SU-DHL-6 (cell line): Measurements from ENCODE around the gene IL17B.

Experiments
- H2AFZ ChIP-seq: fragments of 200-600 bp; sonication (generic); 2 replicates; pipeline ENCODE4 v1.6.1; 2014; ENCODE audit warnings: low read depth, mild to moderate bottlenecking, moderate library complexity, mixed read lengths, antibody characterized with exemption, low read length; ENCODE audit not compliant: severe bottlenecking
- H3F3A ChIP-seq: fragments of 200-600 bp; shearing (Covaris generic); 2 replicates; pipeline ENCODE4 v1.6.0; 2016; ENCODE audit warnings: antibody characterized with exemption, mild to moderate bottlenecking; ENCODE audit not compliant: insufficient read depth
- H3K27ac ChIP-seq: fragments of 200-600 bp; sonication (generic); 2 replicates; pipeline ENCODE4 v1.5.1; 2016; ENCODE audit warnings: low read depth, mild to moderate bottlenecking, low read length, moderate library complexity, mixed read lengths
- H3K27me3 ChIP-seq: fragments of 200-600 bp; sonication (generic), shearing (Covaris generic); 2 replicates; pipeline ENCODE4 v1.6.0; 2014; ENCODE audit warnings: mild to moderate bottlenecking, low read length
- H3K36me3 ChIP-seq: fragments of 200-600 bp; sonication (generic); 2 replicates; pipeline ENCODE4 v1.6.1; 2014; ENCODE audit warnings: mild to moderate bottlenecking, low read length, mixed read lengths
- H3K4me2 ChIP-seq: fragments of 300-600, 200-600 bp; shearing (Covaris generic), sonication (generic); 2 replicates; pipeline ENCODE4 v1.6.0; 2014; ENCODE audit warnings: low read length, low read depth, mild to moderate bottlenecking; ENCODE audit not compliant: poor library complexity, severe bottlenecking
- H3K4me3 ChIP-seq: fragments of 200-600 bp; sonication (generic); 2 replicates; pipeline ENCODE4 v1.5.1; 2014; ENCODE audit warnings: antibody characterized with exemption, low read length, mild to moderate bottlenecking, mixed read lengths; ENCODE audit not compliant: insufficient read depth, poor library complexity, severe bottlenecking
- H3K79me2 ChIP-seq: fragments of 200-600 bp; sonication (generic); 2 replicates; pipeline ENCODE4 v1.6.1; 2014; ENCODE audit warnings: mild to moderate bottlenecking, low read length, moderate library complexity; ENCODE audit not compliant: insufficient read depth
- H3K9ac ChIP-seq: fragments of 200-600 bp; sonication (generic); 2 replicates; pipeline ENCODE4 v1.7.0; 2014; ENCODE audit warnings: mild to moderate bottlenecking, low read length
- H3K9me2 ChIP-seq: fragments of 200-600 bp; sonication (generic); replicated peaks from 2 replicates; pipeline ENCODE4 v1.6.1; 2014; ENCODE audit warnings: low read length; ENCODE audit not compliant: insufficient read depth
- H3K9me3 ChIP-seq: fragments of 200-600 bp; sonication (generic); 2 replicates; pipeline ENCODE4 v1.6.1; 2014; ENCODE audit warnings: low read length, mixed read lengths; ENCODE audit not compliant: insufficient read depth
- H4K20me1 ChIP-seq: fragments of 200-600 bp; sonication (generic); 2 replicates; pipeline ENCODE4 v1.6.1; 2014; ENCODE audit warnings: low read depth, mild to moderate bottlenecking, antibody characterized with exemption, low read length, moderate library complexity, mixed read lengths
- CTCF ChIP-seq: fragments of 200-600 bp; sonication (generic); IDR thresholded peaks from one replicate; pipeline ENCODE4 v1.5.1; 2017; ENCODE audit warnings: antibody characterized with exemption, mild to moderate bottlenecking, low read length, moderate library complexity; ENCODE audit not compliant: insufficient read depth, poor library complexity, severe bottlenecking
- EZH2phosphoT487 ChIP-seq: fragments of 200-600 bp; sonication (generic), shearing (Covaris generic); conservative IDR thresholded peaks from 2 replicates; pipeline ENCODE4 v1.6.1; 2018; ENCODE audit warnings: mild to moderate bottlenecking, antibody characterized with exemption, low read length, moderate library complexity, mixed read lengths

The IL17B gene

DNA sequence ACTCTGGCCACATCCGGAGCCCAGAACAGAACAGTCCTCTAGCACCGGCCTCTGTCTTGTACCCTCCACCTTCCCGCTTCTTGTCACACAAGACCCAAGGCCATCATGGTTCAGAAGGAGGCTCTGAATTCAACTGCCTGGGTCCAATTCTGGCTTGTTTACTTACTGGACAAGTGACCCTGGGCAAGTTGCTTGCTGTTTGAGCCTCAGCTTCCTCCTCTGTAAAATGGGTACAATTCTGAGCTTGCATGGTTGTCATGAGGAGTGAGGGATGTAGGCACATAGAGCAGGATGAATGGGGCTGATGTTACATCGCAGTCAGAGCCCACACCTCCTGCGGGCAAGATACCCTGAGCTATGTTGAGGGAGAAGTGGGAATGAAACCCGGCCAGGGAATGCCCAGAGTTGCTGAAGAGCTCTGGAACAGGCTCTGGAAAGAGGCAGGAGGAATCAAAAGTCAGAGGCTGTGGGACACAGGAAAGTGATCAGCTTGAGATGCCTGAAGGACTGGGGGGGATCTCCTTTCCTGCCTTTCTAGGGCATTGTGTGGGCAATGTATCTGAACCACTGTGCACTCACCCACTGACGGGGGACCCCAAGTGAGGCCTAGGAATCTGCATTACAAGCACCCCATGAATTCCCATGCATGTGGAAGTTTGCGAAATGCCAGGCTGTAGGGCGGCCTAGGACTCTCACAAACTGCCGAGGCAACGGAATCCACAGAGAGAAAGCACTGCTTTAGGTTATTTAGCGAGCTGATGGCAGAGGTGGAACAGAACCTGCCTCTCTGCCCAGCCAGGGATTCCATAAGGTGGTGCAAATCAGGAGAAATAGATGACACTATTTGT lies 29.4 kb upstream of the IL17B start:
- H3K9me3 ChIP-seq, result no peaks in the 10 kb centered on the region
- H3K27ac ChIP-seq, result no peak overlapping the region
- no peaks in the 10 kb centered on the region for H4K20me1 ChIP-seq
- no peak for TF ChIP-seq CTCF
- TF ChIP-seq EZH2phosphoT487, result no peak
- no peak overlapping the region for H3K4me3 ChIP-seq
- no peak overlapping the region for H3K9ac ChIP-seq
- H3F3A ChIP-seq, result no peaks in the 10 kb centered on the region
- no peak overlapping the region for H2AFZ ChIP-seq
- no peak overlapping the region for H3K4me2 ChIP-seq
- H3K36me3 ChIP-seq, result no peaks in the 10 kb centered on the region
- H3K9me2 ChIP-seq, result no peaks in the 10 kb centered on the region
- no peaks in the 10 kb centered on the region for H3K27me3 ChIP-seq
- no peaks in the 10 kb centered on the region for H3K79me2 ChIP-seq

DNA sequence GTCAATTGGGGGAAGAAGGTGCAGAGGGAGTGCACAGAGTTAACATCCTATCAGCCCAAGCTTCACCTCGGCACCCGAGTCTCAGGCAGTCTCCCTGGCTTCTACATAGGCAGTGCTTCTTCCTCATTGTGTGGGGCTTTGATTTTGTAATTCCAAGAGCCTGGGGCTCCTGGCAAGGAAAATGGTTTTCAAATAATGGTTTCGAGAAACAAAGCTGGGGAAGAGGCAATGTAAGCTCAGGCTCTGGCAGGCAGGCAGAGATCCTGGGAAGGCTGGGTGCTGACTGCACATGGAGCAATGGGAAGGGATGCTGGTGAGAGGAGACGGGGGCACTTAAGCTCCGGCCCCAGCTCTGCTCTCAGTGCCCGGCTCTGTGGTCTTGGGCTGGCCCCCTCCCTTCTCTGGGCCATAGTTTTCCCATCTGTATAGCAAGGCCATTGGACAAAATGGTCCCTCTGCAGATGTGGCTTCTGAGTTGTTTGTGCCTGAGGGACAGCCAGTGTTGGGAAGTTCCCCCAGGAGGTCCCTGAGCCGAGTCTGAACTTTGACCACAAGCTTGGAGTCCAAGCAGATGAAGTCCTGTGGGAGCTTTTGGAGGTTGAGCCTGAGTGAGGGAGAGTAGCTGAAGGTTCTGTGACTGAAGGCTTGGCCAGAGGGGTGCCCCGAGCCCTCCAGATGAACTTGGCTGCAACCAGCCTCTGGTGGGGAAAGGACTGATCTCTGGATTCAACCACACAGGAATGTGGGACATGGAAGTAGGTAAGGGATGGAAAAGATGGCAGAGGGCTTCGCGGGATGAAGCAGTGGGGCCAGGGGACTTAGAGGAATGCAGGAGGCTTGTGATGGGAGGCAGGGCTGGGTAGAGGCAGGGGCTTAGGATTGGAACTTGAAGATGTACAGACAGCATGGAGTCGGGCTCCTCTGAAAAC lies 28.5 kb upstream of the IL17B start:
- Histone ChIP-seq H3K4me2 (no peak overlapping the region), H2AFZ (no peak overlapping the region), H4K20me1 (no peaks in the 10 kb centered on the region), H3K27me3 (no peaks in the 10 kb centered on the region), H3K27ac (no peak overlapping the region), H3F3A (no peaks in the 10 kb centered on the region), H3K9ac (no peak overlapping the region), H3K4me3 (no peak overlapping the region), H3K36me3 (no peaks in the 10 kb centered on the region), H3K9me3 (no peaks in the 10 kb centered on the region), H3K79me2 (no peaks in the 10 kb centered on the region), H3K9me2 (no peaks in the 10 kb centered on the region)
- TF ChIP-seq CTCF (no peak), EZH2phosphoT487 (no peak)

- Histone ChIP-seq H3K27ac (no peak overlapping the region), H3K27me3 (no peaks in the 10 kb centered on the region), H3F3A (no peaks in the 10 kb centered on the region), H4K20me1 (no peaks in the 10 kb centered on the region), H3K9me2 (no peaks in the 10 kb centered on the region), H2AFZ (no peak overlapping the region), H3K4me3 (no peak overlapping the region), H3K4me2 (no peak overlapping the region), H3K36me3 (no peaks in the 10 kb centered on the region), H3K9me3 (no peaks in the 10 kb centered on the region), H3K9ac (no peak overlapping the region), H3K79me2 (no peaks in the 10 kb centered on the region)
- TF ChIP-seq CTCF (no peak), EZH2phosphoT487 (no peak)
These were observed 27.9 kb upstream of the IL17B start for GRCh38 chr5:149406979-149407306.
